ENCODE data around the gene ARHGAP26.

ARHGAP26 gene

DNA sequence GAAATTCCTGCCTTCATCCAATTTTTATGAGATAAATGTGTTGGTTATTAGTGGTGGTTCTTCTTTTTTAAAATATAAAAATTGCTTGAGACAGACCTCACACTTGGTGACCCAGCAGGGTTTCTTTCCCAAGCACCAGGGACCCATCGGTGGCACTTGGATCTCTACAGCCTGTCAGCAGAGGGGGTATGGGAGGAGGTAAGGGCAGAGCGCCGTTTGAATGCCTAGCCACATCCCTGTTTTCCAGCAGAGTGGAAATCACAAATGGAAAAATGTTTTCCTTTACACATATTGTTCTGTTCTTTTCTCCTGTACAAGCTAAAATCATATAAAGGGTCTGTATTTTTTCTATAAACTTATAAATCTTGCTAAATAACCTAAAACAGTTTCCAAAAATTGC is 385.3 kb downstream of the ARHGAP26 start:
- Histone ChIP-seq H3K36me3 (ENCODE audit: insufficient read depth, low read length) (no peaks in the 10 kb centered on the region), H3K27me3 (ENCODE audit: insufficient read depth, low read length) (no peaks in the 10 kb centered on the region), H3K9me3 (ENCODE audit: low read length) (no peaks in the 10 kb centered on the region), H3K4me3 (ENCODE audit: low read length) (no peak overlapping the region), H3K4me1 (ENCODE audit: insufficient read depth, low read length) (no peaks in the 10 kb centered on the region), H2AFZ (ENCODE audit: low read depth, low read length) (no peak overlapping the region)

DNA sequence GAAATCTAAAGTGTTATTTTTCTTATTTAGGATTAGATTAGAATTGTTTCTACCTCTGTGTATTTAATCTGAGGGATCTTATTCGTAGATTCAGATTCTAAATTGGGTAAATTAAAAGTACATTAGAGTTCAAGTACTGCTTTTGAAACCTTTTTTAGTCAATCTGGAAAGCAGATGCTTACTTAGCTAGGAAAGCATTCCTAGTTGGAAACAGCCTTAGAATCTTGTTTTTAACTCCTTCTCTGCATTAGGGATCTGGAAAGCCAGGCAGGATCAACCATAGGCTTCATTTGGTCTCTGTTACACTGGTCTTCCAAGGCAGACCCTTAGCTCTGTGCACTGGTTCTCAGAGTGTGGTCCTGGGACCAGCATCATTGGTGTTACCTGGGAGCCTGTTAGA is 385.9 kb downstream of the ARHGAP26 start:
- Histone ChIP-seq H3K9me3 (ENCODE audit: low read length) (no peaks in the 10 kb centered on the region), H3K4me3 (ENCODE audit: low read length) (no peak overlapping the region), H3K4me1 (ENCODE audit: insufficient read depth, low read length) (no peaks in the 10 kb centered on the region), H3K27me3 (ENCODE audit: insufficient read depth, low read length) (no peaks in the 10 kb centered on the region), H3K36me3 (ENCODE audit: insufficient read depth, low read length) (no peaks in the 10 kb centered on the region), H2AFZ (ENCODE audit: low read depth, low read length) (no peak overlapping the region)

GRCh38 chr5:143156572-143156971 is 386.4 kb downstream of the ARHGAP26 start:
- H3K4me1 ChIP-seq (ENCODE audit: insufficient read depth, low read length): no peaks in the 10 kb centered on the region
- H3K9me3 ChIP-seq (ENCODE audit: low read length): no peaks in the 10 kb centered on the region
- no peaks in the 10 kb centered on the region for H3K36me3 ChIP-seq (ENCODE audit: insufficient read depth, low read length)
- no peaks in the 10 kb centered on the region for H3K27me3 ChIP-seq (ENCODE audit: insufficient read depth, low read length)
- no peak overlapping the region for H3K4me3 ChIP-seq (ENCODE audit: low read length)
- H2AFZ ChIP-seq (ENCODE audit: low read depth, low read length): no peak overlapping the region

DNA sequence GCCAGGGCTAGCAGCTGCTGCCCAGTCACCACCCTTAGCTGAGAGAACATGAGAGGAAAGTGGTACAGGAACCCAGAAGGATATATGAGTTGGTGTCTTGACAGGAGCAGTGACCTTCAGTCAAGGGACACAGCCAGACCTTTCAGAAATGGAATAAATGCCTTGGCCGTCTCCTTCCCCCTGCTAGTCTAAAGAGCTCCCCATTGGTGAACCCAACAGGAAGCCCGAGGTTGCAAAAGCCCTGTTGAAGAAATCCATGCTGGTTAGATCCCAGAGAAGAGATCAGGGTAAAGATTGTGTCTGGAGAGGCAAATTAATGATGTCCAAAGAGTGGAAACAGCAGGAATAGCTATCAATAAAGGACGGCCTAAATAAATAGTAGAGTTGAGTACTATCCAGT is 388.9 kb downstream of the ARHGAP26 start:
- Histone ChIP-seq H2AFZ (ENCODE audit: low read depth, low read length) (no peak overlapping the region), H3K4me1 (ENCODE audit: insufficient read depth, low read length) (no peaks in the 10 kb centered on the region), H3K9me3 (ENCODE audit: low read length) (no peaks in the 10 kb centered on the region), H3K36me3 (ENCODE audit: insufficient read depth, low read length) (no peaks in the 10 kb centered on the region), H3K27me3 (ENCODE audit: insufficient read depth, low read length) (no peaks in the 10 kb centered on the region), H3K4me3 (ENCODE audit: low read length) (no peak overlapping the region)

DNA sequence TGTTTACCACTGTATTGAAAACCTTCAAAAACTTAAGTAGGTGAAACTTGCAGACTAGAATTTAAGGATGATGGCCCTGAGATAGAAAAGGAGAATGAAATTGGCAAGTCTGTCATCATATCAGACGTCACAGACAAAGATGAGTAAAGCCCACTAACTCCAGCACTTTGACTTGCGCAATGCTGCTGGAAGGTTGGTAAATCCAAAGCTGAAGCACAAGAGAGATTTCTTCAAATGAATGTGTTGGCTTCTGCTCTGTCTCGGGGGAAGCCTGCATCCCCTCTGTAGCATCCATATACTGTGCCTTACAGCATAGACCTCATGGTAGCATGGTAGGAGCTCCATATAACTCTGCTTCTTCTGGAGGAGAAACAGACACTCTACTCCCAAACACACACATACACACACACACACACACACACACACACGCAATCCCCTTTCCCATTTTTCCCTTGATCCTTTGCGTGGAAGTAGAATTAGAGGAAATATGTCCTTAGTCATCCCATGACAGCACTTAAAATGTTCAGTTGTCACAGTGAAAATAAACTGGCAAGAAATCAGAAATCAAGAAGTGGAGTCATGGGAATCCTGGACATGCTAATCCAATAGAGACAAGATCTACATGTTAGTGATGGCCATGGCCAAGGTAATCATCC is 391.8 kb downstream of the ARHGAP26 start:
- no peak overlapping the region for H2AFZ ChIP-seq (ENCODE audit: low read depth, low read length)
- H3K9me3 ChIP-seq (ENCODE audit: low read length): no peaks in the 10 kb centered on the region
- H3K36me3 ChIP-seq (ENCODE audit: insufficient read depth, low read length): no peaks in the 10 kb centered on the region
- H3K4me1 ChIP-seq (ENCODE audit: insufficient read depth, low read length): no peaks in the 10 kb centered on the region
- H3K4me3 ChIP-seq (ENCODE audit: low read length): no peak overlapping the region
- no peaks in the 10 kb centered on the region for H3K27me3 ChIP-seq (ENCODE audit: insufficient read depth, low read length)

- H3K27me3 ChIP-seq (ENCODE audit: insufficient read depth, low read length): no peaks in the 10 kb centered on the region
- H3K36me3 ChIP-seq (ENCODE audit: insufficient read depth, low read length): no peaks in the 10 kb centered on the region
- no peaks in the 10 kb centered on the region for H3K4me1 ChIP-seq (ENCODE audit: insufficient read depth, low read length)
- H2AFZ ChIP-seq (ENCODE audit: low read depth, low read length): no peak overlapping the region
- H3K9me3 ChIP-seq (ENCODE audit: low read length): no peaks in the 10 kb centered on the region
- H3K4me3 ChIP-seq (ENCODE audit: low read length): no peak overlapping the region
These were observed 392.6 kb downstream of the ARHGAP26 start for GRCh38 chr5:143162810-143163209.

DNA sequence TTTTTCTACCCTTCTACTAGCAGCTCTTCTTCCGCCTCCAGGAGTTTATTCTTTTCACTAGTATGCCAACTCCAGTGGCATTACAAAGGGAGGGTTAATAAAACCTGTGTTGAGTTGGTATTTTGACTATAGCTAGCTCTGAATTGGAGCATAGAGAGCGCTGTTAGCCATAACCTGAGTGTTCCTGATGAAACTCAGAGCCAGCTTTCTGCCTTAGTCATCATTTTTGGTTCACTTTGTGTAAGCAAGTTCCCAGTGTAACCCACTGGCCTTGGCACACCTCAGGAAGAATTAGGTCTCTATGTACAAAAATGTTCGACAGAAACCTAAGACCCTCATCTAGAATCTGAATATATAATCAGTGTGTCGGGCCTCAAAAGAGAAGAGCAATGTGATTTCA is 394.4 kb downstream of the ARHGAP26 start:
- no peaks in the 10 kb centered on the region for H3K9me3 ChIP-seq (ENCODE audit: low read length)
- no peak overlapping the region for H2AFZ ChIP-seq (ENCODE audit: low read depth, low read length)
- no peaks in the 10 kb centered on the region for H3K27me3 ChIP-seq (ENCODE audit: insufficient read depth, low read length)
- no peak overlapping the region for H3K4me3 ChIP-seq (ENCODE audit: low read length)
- no peaks in the 10 kb centered on the region for H3K4me1 ChIP-seq (ENCODE audit: insufficient read depth, low read length)
- H3K36me3 ChIP-seq (ENCODE audit: insufficient read depth, low read length): no peaks in the 10 kb centered on the region

DNA sequence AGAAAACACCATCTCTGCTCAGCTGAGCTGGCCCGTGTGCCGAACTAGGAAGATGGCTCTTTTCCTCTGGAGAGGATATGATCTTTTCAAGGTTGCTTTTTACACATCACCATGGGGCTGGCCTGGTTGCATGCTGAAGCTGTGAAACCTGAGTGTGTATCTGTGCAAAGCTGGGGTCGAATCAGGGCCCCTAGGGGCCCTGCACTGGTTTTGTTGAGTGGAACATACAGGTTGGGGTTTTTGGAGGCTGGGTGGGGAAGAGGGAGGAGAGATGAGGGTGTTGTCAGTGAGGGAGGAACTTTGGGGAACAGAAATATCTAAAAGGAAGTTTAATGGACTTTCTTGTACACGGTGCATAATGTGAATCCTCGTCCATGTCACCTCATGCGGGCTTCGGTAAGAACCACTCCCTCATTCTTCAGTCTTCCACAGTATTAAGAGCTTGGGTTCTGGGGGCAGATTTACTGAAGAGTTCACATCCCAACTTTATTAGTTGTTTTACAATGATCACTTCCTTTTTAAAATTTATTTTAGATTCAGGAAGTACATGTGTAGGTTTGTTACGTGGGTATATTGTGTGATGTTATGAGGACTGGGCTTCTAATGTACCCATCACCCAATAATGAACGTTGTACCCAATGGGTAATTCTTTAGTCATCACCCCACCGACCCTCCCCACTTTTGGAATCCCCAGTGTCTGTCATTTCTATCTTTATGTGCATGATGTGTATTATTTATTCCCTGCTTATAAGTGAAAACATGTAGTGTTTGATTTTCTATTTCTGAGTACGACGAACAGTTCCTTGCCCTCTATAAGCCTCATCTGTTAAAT is 395.1 kb downstream of the ARHGAP26 start:
- Histone ChIP-seq H3K9me3 (ENCODE audit: low read length) (no peaks in the 10 kb centered on the region), H3K36me3 (ENCODE audit: insufficient read depth, low read length) (no peaks in the 10 kb centered on the region), H3K4me1 (ENCODE audit: insufficient read depth, low read length) (no peaks in the 10 kb centered on the region)

GRCh38 chr5:143166090-143166489 is 395.9 kb downstream of the ARHGAP26 start:
- Histone ChIP-seq H2AFZ (ENCODE audit: low read depth, low read length) (no peak overlapping the region), H3K27me3 (ENCODE audit: insufficient read depth, low read length) (no peaks in the 10 kb centered on the region), H3K4me3 (ENCODE audit: low read length) (no peak overlapping the region), H3K9me3 (ENCODE audit: low read length) (no peaks in the 10 kb centered on the region), H3K4me1 (ENCODE audit: insufficient read depth, low read length) (no peaks in the 10 kb centered on the region), H3K36me3 (ENCODE audit: insufficient read depth, low read length) (no peaks in the 10 kb centered on the region)

More for the DNA sequence above, 395.1 kb downstream of the ARHGAP26 start:
- H3K4me3 ChIP-seq (ENCODE audit: low read length): no peak overlapping the region
- H3K27me3 ChIP-seq (ENCODE audit: insufficient read depth, low read length): no peaks in the 10 kb centered on the region
- H2AFZ ChIP-seq (ENCODE audit: low read depth, low read length): no peak overlapping the region

DNA sequence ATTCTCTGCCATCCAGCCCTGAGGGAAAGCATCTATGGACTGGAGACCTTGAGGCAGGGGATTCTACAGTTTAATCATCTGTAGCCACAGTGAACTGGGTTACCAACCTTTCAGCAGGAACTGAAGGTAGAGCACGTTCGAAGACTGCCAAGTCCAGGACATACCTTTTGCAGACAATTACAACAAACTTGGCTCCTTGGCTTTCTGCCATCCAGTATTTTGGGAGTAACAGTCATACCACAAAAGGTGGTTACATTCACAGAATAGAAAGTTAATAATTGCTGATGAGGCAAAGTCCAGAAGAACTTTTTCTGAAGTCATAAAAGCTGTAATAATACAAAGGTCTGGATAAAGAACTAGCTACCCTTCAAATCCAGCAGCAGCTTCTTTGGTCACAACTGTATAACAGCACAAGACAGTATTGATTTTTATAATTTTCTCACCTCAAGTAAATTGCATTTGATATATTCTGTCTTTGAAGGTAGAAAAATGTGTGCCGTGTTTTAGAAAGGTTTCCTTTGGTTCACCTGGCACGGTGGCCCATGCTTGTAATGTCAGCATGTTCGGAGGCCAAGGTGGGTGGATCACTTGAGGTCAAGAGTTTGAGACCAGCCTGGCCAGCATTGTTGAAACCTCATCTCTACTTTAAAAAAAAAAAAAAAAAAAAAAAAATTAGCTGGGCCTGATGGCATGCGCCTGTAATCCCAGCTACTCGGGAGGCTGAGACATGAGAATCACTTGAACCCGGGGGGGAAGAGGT is 396.7 kb downstream of the ARHGAP26 start:
- Histone ChIP-seq H3K9me3 (ENCODE audit: low read length) (no peaks in the 10 kb centered on the region), H3K4me3 (ENCODE audit: low read length) (no peak overlapping the region), H3K27me3 (ENCODE audit: insufficient read depth, low read length) (no peaks in the 10 kb centered on the region), H2AFZ (ENCODE audit: low read depth, low read length) (no peak overlapping the region), H3K4me1 (ENCODE audit: insufficient read depth, low read length) (no peaks in the 10 kb centered on the region), H3K36me3 (ENCODE audit: insufficient read depth, low read length) (no peaks in the 10 kb centered on the region)

DNA sequence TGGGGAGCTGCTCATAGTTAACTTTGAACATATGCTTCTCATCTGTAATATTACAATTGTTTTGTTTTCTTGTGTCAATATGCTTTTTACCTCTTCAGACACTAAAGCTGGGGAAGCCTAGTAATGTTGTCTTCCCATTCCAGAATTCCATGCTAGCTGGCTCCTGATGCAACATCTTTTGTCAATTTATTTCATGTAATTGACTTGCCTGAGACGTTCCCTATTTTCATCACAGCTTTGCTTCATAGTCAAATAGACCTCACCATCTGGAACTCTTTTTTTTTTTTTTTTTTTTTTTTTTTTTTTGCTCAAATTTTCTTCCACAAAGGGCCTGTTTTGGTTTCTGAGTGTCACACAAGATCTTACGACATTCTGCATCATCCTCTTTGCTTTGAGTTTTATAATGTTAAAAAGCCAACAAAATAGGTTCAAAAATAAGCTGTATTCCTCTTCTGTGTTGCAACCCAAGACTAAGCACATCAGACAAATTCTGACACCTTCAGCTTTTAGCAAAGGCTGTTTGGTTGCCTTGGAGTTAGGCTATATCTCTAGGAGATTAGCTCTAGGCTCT is 398.1 kb downstream of the ARHGAP26 start:
- H3K4me1 ChIP-seq (ENCODE audit: insufficient read depth, low read length): no peaks in the 10 kb centered on the region
- H3K36me3 ChIP-seq (ENCODE audit: insufficient read depth, low read length): no peaks in the 10 kb centered on the region

DNA sequence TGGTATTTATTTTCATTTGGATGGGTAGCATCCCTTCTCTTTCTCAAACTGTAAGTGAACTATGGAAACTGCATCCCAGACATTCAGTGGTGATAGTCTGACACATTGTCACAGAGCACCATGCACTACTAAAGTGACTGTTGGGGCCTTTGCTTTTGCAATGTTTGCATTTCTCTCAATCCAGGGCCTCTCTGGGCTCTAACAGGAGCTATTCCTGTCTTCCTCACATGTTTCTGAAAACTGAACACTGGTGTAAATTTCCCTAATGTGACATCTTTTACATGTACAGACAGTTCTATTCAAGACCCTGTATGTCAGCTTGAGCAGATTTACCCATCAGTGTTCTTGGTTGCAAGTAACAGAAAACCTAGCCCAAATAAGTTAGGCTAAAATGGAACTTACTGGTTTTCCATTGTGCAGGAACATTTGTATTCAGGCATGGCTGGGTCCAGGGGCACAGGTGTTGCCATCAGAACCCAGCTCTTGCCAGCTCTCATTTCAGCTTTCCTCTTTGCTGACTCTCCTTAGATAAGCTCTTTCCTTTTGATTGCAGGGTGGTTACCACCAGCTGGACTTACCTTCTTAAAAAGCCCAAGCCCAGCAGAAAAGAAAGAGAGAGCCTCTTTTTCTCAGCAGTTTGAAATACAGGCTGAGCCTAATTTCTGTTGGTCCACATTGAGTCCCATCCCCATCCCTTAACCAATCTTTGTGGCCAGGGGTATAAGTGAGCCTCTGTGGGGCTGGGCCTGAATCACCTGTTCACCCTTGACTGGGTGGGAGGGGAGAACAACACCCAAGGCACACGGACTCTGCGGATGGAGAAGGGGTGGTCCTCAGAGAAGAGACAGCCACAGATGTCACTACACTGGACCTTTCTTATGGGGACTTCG is 399.0 kb downstream of the ARHGAP26 start:
- Histone ChIP-seq H3K27me3 (ENCODE audit: insufficient read depth, low read length) (no peaks in the 10 kb centered on the region), H3K9me3 (ENCODE audit: low read length) (no peaks in the 10 kb centered on the region), H3K4me3 (ENCODE audit: low read length) (no peak overlapping the region), H3K36me3 (ENCODE audit: insufficient read depth, low read length) (no peaks in the 10 kb centered on the region), H2AFZ (ENCODE audit: low read depth, low read length) (no peak overlapping the region), H3K4me1 (ENCODE audit: insufficient read depth, low read length) (no peaks in the 10 kb centered on the region)

More for the DNA sequence above, 398.1 kb downstream of the ARHGAP26 start:
- no peak overlapping the region for H2AFZ ChIP-seq (ENCODE audit: low read depth, low read length)
- no peak overlapping the region for H3K4me3 ChIP-seq (ENCODE audit: low read length)
- no peaks in the 10 kb centered on the region for H3K27me3 ChIP-seq (ENCODE audit: insufficient read depth, low read length)
- no peaks in the 10 kb centered on the region for H3K9me3 ChIP-seq (ENCODE audit: low read length)
